Posterior cingulate gyrus (tissue), 11 donors: Measurements from ENCODE around the gene SP3.
A peak's percentile ranks its signal among the peaks of the same experiment; 100 is the strongest.

Experiments
- DNase-seq, 10 donors: peaks; one replicate each; pipeline versions ENCODE4 v3.0.0 to v3.0.0-alpha.2; 2020 to 2021; ENCODE audit warnings: mixed read lengths in 3 of 10
- intact Hi-C: fragments of 100-400 bp; cut with DNase I; formaldehyde crosslinking; loops from one replicate; pipeline ENCODE4 v1.15.1; 2023

SP3 gene

DNA sequence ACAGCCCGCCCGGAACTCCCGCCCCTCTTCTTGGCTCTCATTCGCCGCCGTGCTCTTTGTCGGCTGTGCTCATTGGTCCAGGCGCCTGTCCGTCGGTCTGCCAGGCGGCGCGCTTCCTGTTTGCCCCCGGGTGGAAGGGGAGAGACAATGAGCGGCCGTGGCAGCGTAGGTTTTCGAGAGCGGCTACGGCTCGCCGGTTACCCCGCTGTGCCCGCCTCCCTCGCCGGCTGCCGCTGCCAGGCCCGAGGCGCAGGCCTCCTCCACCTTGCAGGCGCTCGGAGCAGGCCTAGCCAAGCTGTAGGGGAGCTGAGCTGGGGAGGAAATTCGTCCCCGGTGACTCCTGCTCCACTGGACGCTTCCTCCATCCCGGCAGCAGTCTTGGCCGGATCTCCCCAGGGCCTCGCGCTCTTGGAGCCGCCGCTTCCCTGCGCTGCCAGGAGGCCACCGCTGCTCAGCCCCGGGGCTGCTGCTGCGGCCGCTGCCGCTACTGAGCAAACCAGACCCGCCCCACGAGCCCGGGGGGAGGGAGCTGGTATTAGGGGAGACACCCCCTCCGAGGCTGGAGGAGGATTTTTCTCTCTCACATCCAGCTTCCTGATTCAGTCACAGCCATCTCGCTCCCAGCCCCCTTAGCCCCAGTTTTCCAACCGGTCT is at the start of gene SP3:
TSS of gene SP3 (minus strand) at position 2 of the 654 bp plus-strand sequence. CDS start 202 bp downstream, outside the sequence.
- DNase-seq = peak; percentile 94 to 99 (median 96)
- intact Hi-C loops = loop anchor here (2.0 kb wide), 1 partner anchor 283 kb away; the partner anchor contains the start of gene OLA1

DNA sequence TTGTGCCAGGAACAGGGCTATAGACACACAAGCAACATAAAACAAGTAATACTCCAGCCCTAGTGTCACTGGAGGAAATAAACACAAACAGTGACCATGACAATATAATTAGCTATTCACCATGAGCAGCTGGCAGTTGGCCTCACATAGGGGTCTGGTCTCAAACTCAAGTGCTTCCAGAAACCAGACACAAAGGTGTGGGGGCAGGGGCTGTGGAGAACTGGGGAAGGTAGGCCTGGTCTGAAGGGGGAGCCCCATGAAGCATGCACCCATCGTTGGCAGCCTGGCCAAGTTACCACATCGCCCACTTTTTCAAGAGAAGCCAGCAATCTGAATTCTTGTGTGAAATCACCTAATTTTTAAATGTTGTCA is 49.5 kb upstream of the SP3 start:
- intact Hi-C loops = no loop called here
- DNase-seq = no peak

DNA sequence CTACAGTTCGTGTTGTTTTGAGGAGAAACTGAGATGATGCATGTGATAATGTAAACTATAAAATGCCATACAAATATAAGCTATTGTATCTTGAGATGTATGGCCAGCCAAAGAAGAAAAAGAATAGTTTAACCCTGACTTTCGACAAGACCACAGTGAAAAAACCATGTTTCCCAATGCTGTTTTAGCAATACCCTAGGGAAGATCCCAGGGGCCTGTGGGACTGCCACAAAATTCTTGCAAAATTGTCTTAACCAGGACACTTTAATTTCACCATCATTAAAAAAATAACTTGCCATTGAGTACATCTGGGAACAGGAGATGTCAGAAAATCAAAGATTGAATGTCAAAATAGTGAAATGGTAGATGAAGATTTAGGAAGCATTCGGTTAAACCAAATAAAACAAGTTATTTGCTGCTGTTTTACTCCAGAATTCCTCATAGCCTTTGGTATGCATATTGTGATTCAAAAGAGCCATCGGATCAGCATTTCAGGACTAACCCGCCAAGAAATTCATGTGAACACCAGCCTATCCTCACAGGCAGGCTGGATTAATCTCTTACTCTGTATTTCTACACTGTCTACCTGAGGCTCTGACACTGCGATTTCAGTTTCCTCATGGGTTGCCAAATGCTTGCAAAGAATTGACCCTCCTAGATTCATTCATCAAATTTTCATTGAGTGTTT is 49.0 kb upstream of the SP3 start:
- intact Hi-C loops = no loop called here
- DNase-seq = no peak

DNA sequence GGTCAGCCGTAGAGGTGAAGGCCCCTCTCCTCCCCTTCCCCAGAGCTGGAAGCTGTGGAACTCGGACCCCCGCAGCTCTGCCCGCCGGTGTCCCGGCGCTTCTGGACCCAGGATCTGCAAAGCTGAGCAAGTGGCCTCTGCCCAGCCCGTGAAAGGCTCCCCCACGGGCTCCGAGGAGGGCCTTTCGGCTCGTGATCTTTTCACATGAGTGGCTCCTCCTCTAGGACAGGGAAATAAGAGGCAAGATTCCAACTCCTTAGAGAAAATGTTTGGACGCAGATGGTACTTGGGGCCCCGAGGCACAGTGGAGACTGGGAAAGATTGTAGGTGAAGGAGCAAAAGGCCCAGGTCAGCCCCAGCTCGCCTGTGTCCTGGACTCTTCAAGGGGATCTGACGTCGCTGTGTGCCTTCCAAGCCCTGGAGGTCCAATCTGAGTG is 48.2 kb upstream of the SP3 start:
- intact Hi-C loops = no loop called here
- peak in 1 of 10 donors; percentile 87 for DNase-seq

DNA sequence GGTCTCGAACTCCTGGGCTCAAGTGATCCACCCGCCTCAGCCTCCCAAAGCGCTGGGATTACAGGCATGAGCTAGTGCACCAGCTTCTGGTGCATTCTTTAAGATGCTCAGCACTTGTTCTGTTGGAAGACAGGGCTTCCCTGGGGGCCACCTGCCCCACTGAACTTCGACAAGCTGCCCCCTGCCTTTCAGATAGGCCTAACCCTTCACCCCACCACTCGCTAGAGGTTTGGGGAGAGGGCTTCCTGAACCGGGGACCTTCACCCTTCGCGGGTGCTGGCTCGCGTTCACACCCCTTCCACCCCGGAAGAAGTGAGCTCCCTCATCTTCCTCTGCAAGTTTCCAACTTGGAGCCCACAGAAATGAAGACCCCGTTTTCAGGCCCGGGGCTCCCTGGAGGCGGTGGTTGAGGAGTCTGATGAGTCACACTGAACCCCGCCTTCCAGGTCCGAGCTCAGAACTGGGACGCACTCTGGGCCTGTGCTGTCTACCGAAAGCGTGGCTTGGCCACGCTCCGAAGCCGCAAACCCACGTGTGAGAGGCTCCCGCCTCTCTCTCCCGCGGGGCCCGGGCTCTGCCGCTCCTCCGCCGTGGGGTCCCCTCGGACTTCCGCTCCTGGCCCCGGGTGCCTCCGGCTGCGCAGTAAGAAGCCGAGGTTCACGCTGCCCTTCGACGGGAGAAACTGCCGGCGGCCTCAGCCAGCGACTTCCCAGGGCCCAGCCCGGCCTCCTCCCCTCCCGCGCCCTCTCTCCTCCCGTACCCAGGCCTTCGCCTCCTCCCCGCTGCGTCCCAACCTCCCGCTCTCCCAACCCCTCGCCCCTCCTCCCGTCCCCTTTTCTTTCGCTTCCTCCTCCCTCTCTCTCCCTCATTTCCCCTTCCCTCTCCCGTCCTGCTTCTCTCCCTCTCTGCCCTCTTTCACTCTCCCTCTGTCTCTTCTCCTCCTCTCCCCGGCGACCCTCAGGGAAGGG is 47.5 kb upstream of the SP3 start:
- peak in 5 of 10 donors; percentile 34 to 86 (median 46) for DNase-seq
- intact Hi-C loops = no loop called here

DNA sequence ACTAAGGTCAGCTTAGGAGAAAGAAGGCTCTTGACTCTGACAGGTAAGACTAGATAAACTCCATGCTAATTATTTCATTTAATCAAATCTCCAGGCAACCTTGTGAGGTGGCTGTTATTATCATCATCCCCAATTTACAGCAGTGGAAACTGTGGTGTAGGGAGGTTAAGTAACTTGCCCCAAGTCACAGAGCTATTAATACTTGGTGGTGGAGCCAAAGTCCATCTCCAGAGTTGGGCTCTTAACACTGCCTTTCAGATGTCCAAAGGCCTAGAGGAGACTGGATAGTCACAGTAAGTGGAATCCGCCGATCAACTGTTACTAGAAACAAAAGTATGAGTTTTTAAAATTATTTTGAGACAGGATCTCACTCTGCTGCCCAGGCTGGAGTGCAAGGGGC is 46.6 kb upstream of the SP3 start:
- intact Hi-C loops = no loop called here
- no peak for DNase-seq

DNA sequence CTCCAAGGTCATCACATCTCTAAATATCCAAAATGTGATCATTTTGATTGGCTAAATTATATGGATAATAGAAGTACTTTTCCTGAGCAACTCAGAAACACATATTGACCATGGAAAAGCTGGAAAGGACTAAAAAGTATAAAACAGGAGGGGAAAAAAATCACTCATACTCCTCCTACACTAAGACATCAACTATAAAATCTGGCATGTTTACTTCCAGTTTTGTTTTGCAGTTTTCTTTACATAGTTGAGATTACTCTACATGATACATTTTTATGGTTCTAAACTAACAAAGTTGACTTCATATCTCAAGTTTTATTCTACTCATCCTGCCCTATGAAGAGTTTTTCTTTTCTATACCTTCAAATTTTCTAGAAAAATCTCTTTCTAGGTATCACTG is 46.0 kb upstream of the SP3 start:
- intact Hi-C loops = no loop called here

DNA sequence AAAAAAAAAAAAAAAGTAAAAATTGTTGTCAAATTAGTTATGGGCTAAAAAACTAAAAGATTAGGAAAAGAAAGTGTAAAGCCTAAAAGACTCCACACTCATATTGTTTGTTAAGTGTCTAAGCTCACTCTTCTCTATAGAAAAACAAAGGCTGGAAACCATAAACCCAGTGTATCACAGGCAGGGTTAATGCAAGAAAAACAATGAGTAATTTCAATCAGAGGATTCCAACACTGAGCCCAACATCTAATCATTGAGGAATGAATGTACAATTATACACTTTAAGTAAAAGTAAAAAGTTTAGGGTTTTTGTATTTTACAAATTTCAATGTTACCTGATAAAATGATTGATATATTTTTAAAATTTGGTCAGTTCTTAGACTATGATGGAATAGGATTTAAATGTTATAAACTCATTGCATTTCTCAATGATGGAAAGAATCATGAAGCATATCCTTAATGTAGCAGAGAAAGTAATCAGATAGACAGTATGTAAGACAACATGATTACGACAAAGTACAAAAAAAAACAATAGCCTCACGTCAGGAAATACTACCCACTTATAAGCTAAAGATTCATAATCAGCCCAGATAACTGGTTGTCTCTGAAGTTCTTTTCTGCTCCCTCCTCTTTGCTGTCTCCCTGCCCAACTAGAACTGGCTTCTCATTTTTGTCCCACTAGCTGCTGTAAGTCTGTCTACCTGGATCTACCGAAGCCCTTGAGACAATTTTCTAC is 44.5 kb upstream of the SP3 start:
- no peak for DNase-seq
- intact Hi-C loops = no loop called here

More for the DNA sequence above, 46.0 kb upstream of the SP3 start:
- no peak for DNase-seq

DNA sequence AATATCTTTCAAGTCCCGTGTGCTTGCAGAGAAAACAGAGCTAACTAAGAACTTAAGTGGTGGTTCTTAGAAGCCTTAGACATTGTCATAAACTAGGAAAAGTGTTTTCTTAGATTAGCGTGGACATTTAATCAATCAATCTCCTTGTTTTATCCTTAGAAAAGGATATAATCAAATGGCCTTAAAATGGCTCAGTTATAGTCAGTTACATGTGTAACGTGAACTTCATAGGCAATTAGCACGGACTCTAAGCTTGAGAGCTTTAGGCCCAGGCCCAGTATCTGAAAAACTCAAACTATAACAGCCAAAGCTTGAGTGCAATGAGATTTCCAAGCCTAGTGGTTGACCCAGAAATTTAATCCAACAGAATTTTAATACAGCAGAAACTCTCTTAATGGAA is 43.5 kb upstream of the SP3 start:
- DNase-seq = no peak

DNA sequence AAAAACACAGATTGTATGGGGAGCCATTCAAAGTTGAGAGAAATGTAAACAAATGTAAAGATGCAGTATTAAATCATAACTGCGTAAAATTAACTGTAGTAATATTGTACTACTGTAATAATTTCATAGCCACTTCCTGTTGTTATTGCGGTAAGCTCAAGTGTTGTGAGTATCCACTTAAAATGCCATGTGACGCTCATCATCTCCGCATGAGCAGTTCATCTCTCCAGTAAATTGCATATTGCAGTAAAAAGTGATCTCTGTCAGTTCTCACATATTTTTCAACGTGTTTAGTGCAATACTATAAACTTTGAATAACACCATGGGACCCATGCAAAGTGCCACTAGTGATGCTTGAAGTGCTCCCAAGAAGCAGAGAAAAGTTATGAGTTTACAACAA is 41.8 kb upstream of the SP3 start:
- no peak for DNase-seq
- intact Hi-C loops = no loop called here

More for the DNA sequence above, 43.5 kb upstream of the SP3 start:
- intact Hi-C loops = no loop called here

DNA sequence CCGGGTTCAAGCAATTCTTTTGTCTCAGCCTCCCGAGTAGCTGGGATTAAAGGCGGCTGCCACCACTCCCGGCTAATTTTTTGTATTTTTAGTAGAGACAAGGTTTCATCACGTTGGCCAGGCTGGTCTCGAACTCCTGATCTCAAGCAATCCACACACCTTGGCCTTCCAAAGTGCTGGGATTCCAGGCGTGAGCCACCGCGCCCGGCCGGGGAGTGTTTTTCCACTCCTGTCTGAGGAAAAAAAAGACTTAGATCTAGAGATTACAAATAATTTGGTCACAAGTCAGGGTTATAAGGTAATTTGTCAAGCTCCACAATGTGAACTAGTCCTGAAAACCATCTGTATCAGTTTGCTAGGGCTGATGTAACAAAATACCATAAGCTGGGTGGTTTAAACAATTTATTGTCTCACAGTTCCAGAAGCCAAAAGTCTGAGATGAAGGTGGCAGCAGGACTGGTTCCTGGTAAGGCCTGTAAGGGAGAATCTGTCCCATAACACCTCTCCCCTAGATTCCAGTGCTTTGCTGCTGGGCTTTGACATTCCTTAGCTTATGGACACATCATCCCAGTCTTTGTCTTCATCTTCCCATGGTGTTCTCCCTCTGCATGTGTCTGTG is 40.7 kb upstream of the SP3 start:
- no peak for DNase-seq
- intact Hi-C loops = no loop called here

DNA sequence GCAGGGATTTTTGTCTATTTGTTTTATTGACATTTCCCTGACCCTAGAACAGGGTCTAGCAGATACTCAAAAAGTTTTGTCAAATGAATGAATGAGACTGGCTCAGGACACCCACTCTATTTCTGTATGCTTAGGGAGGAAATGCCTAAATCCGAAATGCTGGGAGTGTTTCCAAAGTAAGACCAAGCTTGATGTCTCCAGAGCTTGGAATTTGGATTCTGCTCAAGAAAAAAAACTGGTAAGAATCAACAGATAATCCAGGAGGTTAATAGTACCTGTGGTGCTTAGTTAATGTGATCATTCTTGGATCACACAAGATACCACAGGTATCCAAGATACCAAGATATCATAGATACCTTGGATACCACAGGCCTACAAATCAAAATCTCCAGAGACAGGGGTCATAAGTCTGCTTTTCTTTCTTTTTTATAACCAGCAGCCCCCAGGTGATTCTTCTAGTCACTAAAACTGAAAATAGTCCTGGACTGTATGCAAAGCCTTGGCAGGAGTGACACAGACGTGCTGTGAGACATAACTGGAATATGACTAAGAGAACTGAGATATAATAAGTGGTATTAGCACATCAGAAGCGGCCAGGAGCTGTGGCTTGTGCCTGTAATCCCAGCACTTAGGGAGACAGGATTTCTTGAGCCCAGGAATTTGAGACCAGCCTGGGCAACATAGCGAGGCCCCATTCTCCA is 39.9 kb upstream of the SP3 start:
- DNase-seq = no peak
- intact Hi-C loops = no loop called here

DNA sequence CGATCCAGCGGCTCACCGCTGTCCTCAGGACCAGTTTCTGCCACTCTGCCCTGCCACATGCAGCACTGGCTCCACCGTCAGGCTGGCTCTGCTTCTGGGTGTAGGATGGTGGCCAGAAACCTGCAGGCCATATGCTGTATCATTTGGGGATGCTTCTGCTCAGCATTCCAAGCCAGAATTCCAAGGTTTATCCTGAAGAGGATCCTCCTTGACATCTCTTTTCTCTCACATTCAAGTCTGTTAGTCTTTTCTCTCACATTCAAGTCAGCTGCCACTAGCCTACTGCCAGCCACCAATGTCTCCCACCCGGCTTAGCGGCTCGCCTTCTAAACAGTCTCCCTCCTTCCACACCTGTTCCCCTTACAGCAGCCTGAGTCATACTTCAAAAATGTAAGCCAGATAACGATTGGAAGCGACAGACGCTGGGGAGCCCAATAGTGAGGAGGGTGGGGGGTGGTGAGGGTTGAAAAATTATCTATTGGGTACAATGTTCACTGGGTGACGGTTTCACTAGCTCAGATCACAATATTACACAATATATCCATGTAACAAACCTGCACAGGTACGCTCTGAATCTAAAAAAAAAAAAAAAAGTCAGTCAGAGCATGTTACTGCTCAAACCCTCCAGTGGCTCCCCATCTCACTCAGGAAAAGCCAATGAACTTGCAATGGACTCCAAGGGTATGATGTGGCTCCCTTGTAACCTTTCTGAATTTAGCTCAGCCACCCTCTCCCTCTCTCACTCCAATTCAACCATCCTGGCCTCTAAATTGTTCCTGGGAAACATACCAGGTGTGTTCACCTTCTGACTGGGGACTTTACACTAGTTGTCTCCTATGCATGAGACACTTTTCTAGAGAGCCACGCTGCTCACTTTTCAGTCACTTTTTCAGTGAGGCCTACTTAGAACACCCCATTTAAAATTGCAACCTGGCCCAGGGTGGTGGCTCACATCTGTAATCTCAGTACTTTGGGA is 38.8 kb upstream of the SP3 start:
- intact Hi-C loops = no loop called here
- no peak for DNase-seq

DNA sequence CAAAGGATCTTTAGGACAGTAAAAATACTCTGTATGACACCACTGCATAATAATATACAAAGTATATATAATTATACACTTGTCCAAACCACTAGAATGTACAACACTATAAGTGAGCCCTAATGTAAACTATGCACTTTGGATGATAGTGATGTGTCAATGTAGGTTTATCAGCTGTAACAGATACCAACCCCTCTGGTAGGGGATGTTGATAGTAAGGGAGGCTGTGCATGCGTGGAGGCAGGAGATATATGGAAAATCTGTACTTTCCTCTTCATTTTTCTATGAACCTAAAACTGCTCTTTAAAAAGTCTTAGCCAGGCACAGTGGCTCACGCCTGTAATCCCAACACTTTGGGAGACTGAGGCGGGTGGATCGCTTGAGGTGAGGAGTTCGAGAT is 37.5 kb upstream of the SP3 start:
- intact Hi-C loops = no loop called here
- DNase-seq = no peak

DNA sequence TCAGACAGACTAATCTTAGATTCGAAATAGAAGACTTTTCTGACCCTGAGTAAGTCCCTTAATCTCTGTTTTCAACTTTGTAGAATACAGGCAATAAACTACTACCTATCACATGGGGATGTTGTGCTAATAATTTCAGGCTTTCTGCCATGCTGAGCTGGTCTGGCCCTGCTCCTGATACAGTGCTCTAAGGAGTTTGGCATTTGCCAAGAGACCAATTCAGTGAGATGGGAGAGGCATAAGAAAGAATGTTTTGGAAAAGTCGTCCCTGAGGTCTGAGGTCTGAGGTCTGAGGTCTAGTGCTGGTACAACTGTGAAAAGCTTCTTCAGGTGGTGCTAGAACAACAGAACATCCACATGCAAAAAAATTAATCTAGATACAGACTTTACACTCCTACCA is 35.9 kb upstream of the SP3 start:
- DNase-seq = no peak
- intact Hi-C loops = no loop called here

DNA sequence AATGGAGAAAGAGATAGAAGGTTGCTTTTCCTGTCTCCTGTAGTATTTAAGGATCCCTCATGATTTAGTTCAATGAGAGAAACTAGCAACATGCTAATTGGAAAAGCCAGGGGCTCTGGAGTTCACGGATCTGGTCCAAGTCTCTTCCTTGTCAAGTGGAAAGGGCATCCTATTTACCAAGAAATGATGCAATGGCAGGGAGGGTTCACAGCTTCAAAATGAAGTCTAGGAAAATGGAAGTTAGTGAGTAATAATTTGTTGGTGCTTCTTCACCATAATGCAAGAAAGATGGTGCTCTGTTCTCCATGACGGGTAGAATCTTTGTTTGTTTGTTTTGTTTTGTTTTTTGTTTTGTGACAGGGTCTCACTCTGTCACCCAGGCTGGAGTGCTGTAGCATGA is 34.6 kb upstream of the SP3 start:
- intact Hi-C loops = no loop called here
- DNase-seq = no peak

DNA sequence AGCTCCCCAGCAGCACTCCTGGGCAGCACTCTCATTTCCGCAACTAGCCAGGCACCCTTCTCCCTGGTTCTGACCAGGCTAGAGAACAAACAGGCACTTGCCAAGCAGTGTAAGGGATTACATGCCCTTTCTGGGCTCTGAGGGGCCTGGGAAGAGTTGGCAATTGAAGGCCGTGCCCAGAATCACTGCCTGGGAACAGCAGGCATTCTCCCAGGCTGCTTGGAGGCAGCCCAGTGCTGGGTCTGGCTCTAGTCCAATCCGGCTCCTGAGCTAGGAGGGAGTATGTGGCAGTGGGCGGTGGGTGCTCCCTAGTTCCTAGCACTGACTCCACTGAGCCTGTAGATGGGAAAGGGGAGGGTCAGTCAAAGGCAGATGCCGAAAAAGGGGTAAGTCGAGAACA is 34.1 kb upstream of the SP3 start:
- intact Hi-C loops = no loop called here
- DNase-seq = peak in 1 of 10 donors; percentile 45

DNA sequence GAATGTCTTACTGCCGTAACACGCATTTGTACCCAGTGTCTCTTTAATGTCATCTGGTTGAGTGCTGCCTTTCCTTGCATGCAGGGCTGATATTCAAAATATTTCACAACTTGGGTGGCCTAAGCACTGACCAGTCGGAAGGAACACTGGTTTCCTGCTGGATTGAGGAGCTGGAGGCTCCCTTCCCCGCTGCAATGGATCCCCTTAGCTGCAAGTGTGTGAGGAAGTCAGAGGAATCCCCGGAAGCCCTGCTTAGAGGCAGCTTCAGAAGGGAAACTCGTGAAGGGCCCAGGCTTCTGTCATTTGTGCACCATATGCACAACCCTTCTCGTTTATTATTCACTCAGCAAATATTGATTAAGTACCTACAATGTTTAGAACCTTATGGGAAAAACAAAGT is 33.2 kb upstream of the SP3 start:
- no peak for DNase-seq
- intact Hi-C loops = no loop called here
